ENCODE data around the gene DLL1. TPM values are rescaled to one million over a fixed set of nuclear protein-coding genes. Genes with fewer than 3 reads are reported as not detected.

Gene DLL1
- total and polyA plus RNA-seq, 8 donors = 3.4 to 38.5 (median 5.8) TPM; not detected in 1

- peak; percentile 37 to 84 for DNase-seq
- TF ChIP-seq EP300 (IDR thresholded peaks at IDR 0.05) = no peak
- TF ChIP-seq POLR2A (IDR thresholded peaks at IDR 0.05) = no peak
- no peak for TF ChIP-seq POLR2AphosphoS5 (IDR thresholded peaks at IDR 0.05)
- no peak for TF ChIP-seq CTCF (IDR thresholded peaks at IDR 0.05)
- Histone ChIP-seq H3K9me3 (peaks cover 0 to under 1% (median 0%) of the 10 kb centered on the region in 4 donors), H3K27ac (peak overlapping the region in 1 of 5 donors; percentile 18), H3K27me3 (peaks cover 35 to 83% (median 63%) of the 10 kb centered on the region in 3 donors), H3K36me3 (no peaks in the 10 kb centered on the region), H3K4me1 (peaks cover 51 to 64% (median 56%) of the 10 kb centered on the region in 4 donors), H3K4me3 (peak overlapping the region; percentile 48 to 69 (median 51))
- 0 to 3% (median 1%) methylated on average over 21 to 109 of the region's 109 CpGs for WGBS, 5 donors
- intact Hi-C loops (cut with DNase I; ENCODE audit: low total_unique reads) = no loop called here
Measured at GRCh38 chr6:170295510-170296422, 4.9 kb upstream of the DLL1 start.

- Histone ChIP-seq H3K9me3 (no peaks in the 10 kb centered on the region), H3K4me3 (peak overlapping the region; percentile 48 to 69 (median 51)), H3K27ac (peak overlapping the region in 1 of 5 donors; percentile 18), H3K36me3 (no peaks in the 10 kb centered on the region), H3K4me1 (peaks cover 59 to 72% (median 61%) of the 10 kb centered on the region in 4 donors), H3K27me3 (peaks cover 35 to 91% (median 68%) of the 10 kb centered on the region in 3 donors)
- WGBS, 5 donors = 12 to 17% (median 16%) methylated on average over 14 to 30 of the region's 30 CpGs
- intact Hi-C loops (cut with DNase I; ENCODE audit: low total_unique reads) = no loop called here
- TF ChIP-seq EP300 (IDR thresholded peaks at IDR 0.05) (no peak), POLR2A (IDR thresholded peaks at IDR 0.05) (no peak), POLR2AphosphoS5 (IDR thresholded peaks at IDR 0.05) (no peak), CTCF (IDR thresholded peaks at IDR 0.05) (no peak)
- peak in 1 of 2 donors; percentile 59 for DNase-seq
Measured at GRCh38 chr6:170294813-170295509, 4.1 kb upstream of the DLL1 start.

- H3K9me3 ChIP-seq = no peaks in the 10 kb centered on the region
- intact Hi-C loops (cut with DNase I; ENCODE audit: low total_unique reads) = no loop called here
- no peaks in the 10 kb centered on the region for H3K36me3 ChIP-seq
- DNase-seq = no peak
- peaks cover 35 to 97% (median 75%) of the 10 kb centered on the region in 3 donors for H3K27me3 ChIP-seq
- TF ChIP-seq CTCF (IDR thresholded peaks at IDR 0.05) (no peak), EP300 (IDR thresholded peaks at IDR 0.05) (no peak), POLR2A (IDR thresholded peaks at IDR 0.05) (no peak), POLR2AphosphoS5 (IDR thresholded peaks at IDR 0.05) (no peak)
- no peak overlapping the region for H3K27ac ChIP-seq
- peaks cover 65 to 79% (median 67%) of the 10 kb centered on the region in 4 donors for H3K4me1 ChIP-seq
- 33 to 57% (median 40%) methylated on average over 2 of the region's 2 CpGs for WGBS, 5 donors
- H3K4me3 ChIP-seq = no peak overlapping the region
Measured at GRCh38 chr6:170294298-170294730, 3.4 kb upstream of the DLL1 start.

Data from stomach (tissue), 9 donors.